Central memory CD8-positive, alpha-beta T cell (primary cell): ENCODE data around the gene PBXIP1.

Source experiments
- ATAC-seq: fragments of 150-1000 bp; cut with Tn5 transposase; replicated peaks from 2 replicates; pipeline ENCODE4 v1.10.0; 2022; ENCODE audit warnings: mild to moderate bottlenecking, moderate FRiP score, moderate number of reproducible peaks; ENCODE audit not compliant: poor library complexity, severe bottlenecking; ENCODE audit errors: extremely low read depth
- DNase-seq, 2 donors: peaks; one replicate each; pipeline ENCODE4 v3.0.0; 2021; ENCODE audit warnings: low spot score in 2 of 2
- H3K27ac Mint-ChIP-seq: one replicate; pipeline ENCODE4 v1.8.0; 2022; ENCODE audit warnings: low read depth, mild to moderate bottlenecking, moderate library complexity, mixed read lengths
- H3K27me3 Mint-ChIP-seq: one replicate; pipeline ENCODE4 v1.8.0; 2022; ENCODE audit warnings: mixed read lengths
- H3K36me3 Mint-ChIP-seq: one replicate; pipeline ENCODE4 v1.8.0; 2022; ENCODE audit warnings: mild to moderate bottlenecking, moderate library complexity, mixed read lengths; ENCODE audit not compliant: insufficient read depth
- H3K4me1 Mint-ChIP-seq: one replicate; pipeline ENCODE4 v1.8.0; 2022; ENCODE audit warnings: mixed read lengths
- H3K4me3 Mint-ChIP-seq: one replicate; pipeline ENCODE4 v1.8.0; 2022; ENCODE audit warnings: mild to moderate bottlenecking, moderate library complexity, mixed read lengths
- H3K9me3 Mint-ChIP-seq: one replicate; pipeline ENCODE4 v1.8.0; 2022; ENCODE audit warnings: mixed read lengths

The PBXIP1 gene

DNA sequence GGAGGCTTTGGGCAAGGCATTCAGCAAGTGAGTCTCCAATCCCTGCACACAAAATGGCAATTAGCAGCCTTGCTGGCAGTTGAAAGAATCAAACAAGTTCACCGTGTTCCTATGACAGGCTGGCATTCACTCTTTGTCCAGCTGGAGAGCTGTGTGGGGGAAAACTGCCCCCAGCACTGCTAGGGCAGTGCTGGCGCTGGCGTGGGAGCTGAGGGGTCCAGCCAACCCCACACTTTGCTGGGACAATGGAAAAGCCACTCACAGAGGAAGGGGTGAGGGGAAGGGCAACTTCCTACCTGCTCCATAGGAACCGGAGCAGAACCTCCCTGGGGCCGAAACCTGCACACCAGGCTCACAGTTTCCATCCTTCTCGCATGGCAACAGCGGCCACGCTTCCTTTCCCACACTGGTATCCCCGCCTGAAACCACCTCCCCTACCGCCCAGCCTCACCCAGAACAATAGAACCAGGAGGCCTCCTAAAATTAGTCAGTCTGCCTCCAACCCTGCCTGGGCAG lies 59.1 kb downstream of the PBXIP1 start:
- no peaks in the 10 kb centered on the region for H3K9me3 Mint-ChIP-seq
- no peaks in the 10 kb centered on the region for H3K36me3 Mint-ChIP-seq
- H3K27ac Mint-ChIP-seq, result no peak overlapping the region

DNA sequence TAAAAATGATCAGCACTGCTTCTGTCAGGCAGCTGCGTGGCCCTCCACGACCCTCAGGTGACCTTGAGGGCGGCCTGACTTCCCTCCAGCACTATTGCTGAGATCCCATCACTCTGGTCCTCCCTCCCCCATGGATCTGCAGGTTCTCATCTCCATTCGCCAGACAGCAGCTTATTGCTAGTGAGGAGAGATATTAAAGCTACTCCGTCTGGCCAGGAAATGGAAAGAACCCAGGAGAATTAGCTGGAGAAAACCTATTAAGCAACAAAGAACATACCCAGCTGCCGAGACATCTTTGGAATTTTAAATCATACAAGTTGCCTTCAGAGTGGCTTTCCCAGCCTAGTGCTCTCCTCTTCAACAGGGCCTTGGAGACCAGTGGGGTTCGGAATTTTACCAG lies 60.1 kb downstream of the PBXIP1 start:
- DNase-seq (no peak), ATAC-seq (no peak)
- Mint-ChIP-seq H3K27ac (no peak overlapping the region), H3K9me3 (no peaks in the 10 kb centered on the region), H3K4me1 (no peaks in the 10 kb centered on the region), H3K27me3 (no peaks in the 10 kb centered on the region), H3K36me3 (no peaks in the 10 kb centered on the region), H3K4me3 (no peak overlapping the region)

More for the DNA sequence above, 59.1 kb downstream of the PBXIP1 start:
- ATAC-seq, result no peak
- H3K4me1 Mint-ChIP-seq, result no peaks in the 10 kb centered on the region
- no peak for DNase-seq
- H3K4me3 Mint-ChIP-seq, result no peak overlapping the region
- H3K27me3 Mint-ChIP-seq, result no peaks in the 10 kb centered on the region
